OCI-LY7 (cell line): ENCODE results near the gene KRT80. TPM values are rescaled to one million over a fixed set of nuclear protein-coding genes. Genes with fewer than 3 reads are reported as not detected.

Source experiments
- BruUV-seq: library from RNA; stranded (reverse); fragments of 400-500 nt; replicated peaks from 2 replicates; lab custom pipeline; 2021; lab: Mats Ljungman, UMichigan
- CTCF ChIA-PET: fragments of 300-600 bp; sonication (Branson Sonifier 250); formaldehyde crosslinking; loops from one replicate; lab custom pipeline; 2022; ENCODE audit warnings: antibody characterized with exemption; ENCODE audit not compliant: unreplicated experiment; lab: Charles Lee
- POLR2A ChIA-PET: fragments of 300-600 bp; sonication (Branson Sonifier 250); formaldehyde crosslinking; loops from one replicate; lab custom pipeline; 2022; ENCODE audit warnings: antibody characterized with exemption; lab: Charles Lee
- DNase-seq: peaks from one replicate; pipeline ENCODE4 v3.0.0-alpha.2; 2015; ENCODE audit warnings: low spot score
- H2AFZ ChIP-seq: fragments of 200-600 bp; sonication (generic), shearing (Covaris generic); 2 replicates; pipeline ENCODE4 v1.6.1; 2014; ENCODE audit warnings: mild to moderate bottlenecking, antibody characterized with exemption, low read length, moderate library complexity
- H3K27ac ChIP-seq: fragments of 200-600 bp; sonication (generic); 2 replicates; pipeline ENCODE4 v1.5.1; 2014; ENCODE audit warnings: mixed run types, low read depth, mild to moderate bottlenecking, moderate library complexity, low read length, inconsistent platforms; ENCODE audit not compliant: poor library complexity, severe bottlenecking
- H3K36me3 ChIP-seq: fragments of 200-600 bp; sonication (generic); 2 replicates; pipeline ENCODE4 v1.6.1; 2014; ENCODE audit warnings: mild to moderate bottlenecking, antibody characterized with exemption, low read length, moderate library complexity, mixed read lengths; ENCODE audit not compliant: insufficient read depth
- H3K4me1 ChIP-seq: fragments of 200-600 bp; sonication (generic); 2 replicates; pipeline ENCODE4 v1.5.1; 2014; ENCODE audit warnings: mild to moderate bottlenecking, low read length; ENCODE audit not compliant: insufficient read depth, poor library complexity, severe bottlenecking
- H3K4me2 ChIP-seq: fragments of 200-600 bp; sonication (generic); 2 replicates; pipeline ENCODE4 v1.6.1; 2014; ENCODE audit warnings: mild to moderate bottlenecking, low read length
- H3K4me3 ChIP-seq: fragments of 200-600 bp; sonication (generic); 2 replicates; pipeline ENCODE4 v1.5.1; 2014; ENCODE audit warnings: mild to moderate bottlenecking, low read depth, low read length; ENCODE audit not compliant: poor library complexity, severe bottlenecking
- H3K79me2 ChIP-seq: fragments of 200-600 bp; sonication (generic); 2 replicates; pipeline ENCODE4 v1.6.1; 2016; ENCODE audit warnings: low read depth, mild to moderate bottlenecking, low read length, moderate library complexity, mixed read lengths; ENCODE audit not compliant: insufficient read depth
- H3K9me2 ChIP-seq: fragments of 200-600 bp; sonication (generic); 2 replicates; pipeline ENCODE4 v1.6.1; 2016; ENCODE audit warnings: mild to moderate bottlenecking, low read length, mixed read lengths; ENCODE audit not compliant: insufficient read depth
- H3K9me3 ChIP-seq: fragments of 200-600 bp; sonication (generic); 2 replicates; pipeline ENCODE4 v1.6.1; 2014; ENCODE audit warnings: mild to moderate bottlenecking, mixed run types, low read length, mixed read lengths
- H4K20me1 ChIP-seq: fragments of 200-600 bp; sonication (generic); 2 replicates; pipeline ENCODE4 v1.6.1; 2014; ENCODE audit warnings: mild to moderate bottlenecking, antibody characterized with exemption, low read length, moderate library complexity, mixed read lengths; ENCODE audit not compliant: insufficient read depth
- EZH2phosphoT487 ChIP-seq: fragments of 200-600 bp; sonication (generic); IDR thresholded peaks from 2 replicates; pipeline ENCODE4 v1.6.1; 2018; ENCODE audit warnings: low read depth, borderline replicate concordance, mild to moderate bottlenecking, mixed run types, antibody characterized with exemption, low read length, moderate library complexity, mixed read lengths
- intact Hi-C: fragments of 100-400 bp; cut with micrococcal nuclease; formaldehyde crosslinking; loops from one replicate; pipeline ENCODE4 v1.10.0; 2022; ENCODE audit not compliant: unreplicated experiment
- total RNA-seq, 2 experiments: library from RNA; depleted of rRNA in 1 of 2; stranded (reverse); fragments of >200 nt in 1 of 2; shearing (Covaris generic) in 1 of 2; gene quantifications; 2 replicates each; pipeline ENCODE4 v1.2.3, GENCODE V29; 2014 to 2022
- TF ChIP-seq, protein P1 (sequence below): fragments of 200-600 bp; sonication (generic); conservative IDR thresholded peaks from 2 replicates; pipeline ENCODE4 v1.5.1; 2014; ENCODE audit warnings: mild to moderate bottlenecking, antibody characterized with exemption, low read length, moderate library complexity, mixed read lengths

The KRT80 gene
- total RNA-seq, 2 experiments from 2014 or later = not detected

DNA sequence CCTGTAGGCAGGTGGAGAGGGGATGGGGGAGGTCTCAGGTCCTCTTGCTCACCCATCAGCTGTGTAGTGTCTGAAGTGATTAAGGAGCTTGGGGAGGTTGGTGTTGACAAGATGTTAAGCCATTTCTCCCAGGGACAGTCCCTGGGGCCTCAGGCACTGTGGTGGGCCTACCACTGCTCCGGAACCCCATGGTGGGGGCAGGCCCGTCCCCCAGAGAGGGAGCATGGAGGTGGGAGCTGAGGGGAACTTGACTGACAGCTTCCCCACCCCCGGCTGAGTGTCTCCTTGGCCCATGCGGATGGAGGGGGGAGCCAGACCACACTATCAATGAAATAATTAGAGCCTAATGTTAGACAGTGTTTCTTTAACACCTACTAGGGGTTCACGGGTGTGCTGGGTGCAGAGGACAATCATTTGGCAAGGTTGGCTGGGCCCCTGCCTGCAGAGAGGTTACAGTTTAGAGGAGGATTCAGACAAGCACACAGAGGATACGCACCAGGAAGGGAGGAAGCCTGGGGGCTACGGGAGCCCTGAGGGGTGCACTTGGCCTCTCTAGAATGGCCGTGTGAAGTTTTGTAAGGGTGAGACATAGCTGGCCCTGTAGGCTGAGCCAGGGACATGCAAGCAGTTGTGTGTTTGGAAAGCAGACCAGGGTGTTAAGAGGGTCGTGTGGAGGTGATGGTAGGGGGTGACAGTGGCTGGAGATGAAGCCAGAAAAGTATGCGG is 19.3 kb upstream of the KRT80 start:
- Histone ChIP-seq H3K4me1 (no peaks in the 10 kb centered on the region), H3K4me3 (no peak overlapping the region), H3K9me2 (no peaks in the 10 kb centered on the region), H3K4me2 (no peak overlapping the region), H3K36me3 (no peaks in the 10 kb centered on the region), H4K20me1 (no peaks in the 10 kb centered on the region), H2AFZ (no peak overlapping the region), H3K9me3 (no peaks in the 10 kb centered on the region), H3K79me2 (no peaks in the 10 kb centered on the region), H3K27ac (no peak overlapping the region)
- no peak for TF ChIP-seq EZH2phosphoT487
- intact Hi-C loops = loop anchor here (5.0 kb wide), 1 partner anchor 54 kb away; no protein-coding TSS in a partner anchor
- DNase-seq = no peak
- ChIA-PET POLR2A (no interaction called here), CTCF (no interaction called here)
- BruUV-seq = no TSS peak

DNA sequence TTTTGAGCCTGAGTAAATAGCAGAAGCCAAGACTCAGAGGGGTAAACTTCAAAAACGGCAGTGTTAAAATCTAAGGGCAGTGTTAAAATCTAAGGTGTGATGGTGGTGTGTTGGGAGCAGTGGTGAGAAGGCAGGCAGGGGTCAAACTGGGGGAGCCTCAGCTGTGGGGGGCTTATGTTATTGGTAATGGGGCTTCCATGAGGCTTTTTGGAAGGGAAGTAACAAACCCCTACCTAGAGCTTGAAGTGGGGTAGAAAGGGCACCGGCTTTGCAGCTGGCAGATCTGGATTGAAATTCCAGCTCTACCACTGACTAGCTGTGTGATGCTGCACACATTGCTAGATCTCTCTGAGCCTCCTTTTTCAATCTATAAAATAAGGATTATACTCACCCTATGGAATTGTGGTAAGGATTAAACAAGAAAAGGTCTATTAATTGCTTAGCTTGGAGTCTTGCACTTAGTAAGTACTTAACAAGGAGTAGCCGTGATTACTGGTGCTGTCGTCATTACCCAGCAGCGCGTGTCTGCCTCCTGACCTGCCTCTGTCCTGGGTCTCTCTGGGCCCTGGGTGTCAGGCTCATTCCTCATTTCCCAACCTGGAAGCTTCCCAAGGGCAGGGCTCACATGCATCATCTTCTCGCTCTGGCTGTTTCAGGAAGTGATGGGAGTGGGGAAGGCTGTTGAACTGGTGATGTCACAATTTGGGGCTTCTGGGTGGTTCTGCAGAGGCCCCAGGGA is 18.5 kb upstream of the KRT80 start:
- H3K9me3 ChIP-seq = no peaks in the 10 kb centered on the region
- H3K27ac ChIP-seq = no peak overlapping the region
- H3K36me3 ChIP-seq = no peaks in the 10 kb centered on the region
- intact Hi-C loops = loop anchor here (5.0 kb wide), 1 partner anchor 53 kb away; no protein-coding TSS in a partner anchor
- TF ChIP-seq, protein P1, sequence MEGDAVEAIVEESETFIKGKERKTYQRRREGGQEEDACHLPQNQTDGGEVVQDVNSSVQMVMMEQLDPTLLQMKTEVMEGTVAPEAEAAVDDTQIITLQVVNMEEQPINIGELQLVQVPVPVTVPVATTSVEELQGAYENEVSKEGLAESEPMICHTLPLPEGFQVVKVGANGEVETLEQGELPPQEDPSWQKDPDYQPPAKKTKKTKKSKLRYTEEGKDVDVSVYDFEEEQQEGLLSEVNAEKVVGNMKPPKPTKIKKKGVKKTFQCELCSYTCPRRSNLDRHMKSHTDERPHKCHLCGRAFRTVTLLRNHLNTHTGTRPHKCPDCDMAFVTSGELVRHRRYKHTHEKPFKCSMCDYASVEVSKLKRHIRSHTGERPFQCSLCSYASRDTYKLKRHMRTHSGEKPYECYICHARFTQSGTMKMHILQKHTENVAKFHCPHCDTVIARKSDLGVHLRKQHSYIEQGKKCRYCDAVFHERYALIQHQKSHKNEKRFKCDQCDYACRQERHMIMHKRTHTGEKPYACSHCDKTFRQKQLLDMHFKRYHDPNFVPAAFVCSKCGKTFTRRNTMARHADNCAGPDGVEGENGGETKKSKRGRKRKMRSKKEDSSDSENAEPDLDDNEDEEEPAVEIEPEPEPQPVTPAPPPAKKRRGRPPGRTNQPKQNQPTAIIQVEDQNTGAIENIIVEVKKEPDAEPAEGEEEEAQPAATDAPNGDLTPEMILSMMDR = no peak
- TF ChIP-seq EZH2phosphoT487 = no peak
- ChIA-PET POLR2A (no interaction called here), CTCF (no interaction called here)
- H4K20me1 ChIP-seq = no peaks in the 10 kb centered on the region
- no peak for DNase-seq
- no peak overlapping the region for H3K4me3 ChIP-seq
- H3K79me2 ChIP-seq = no peaks in the 10 kb centered on the region
- no peaks in the 10 kb centered on the region for H3K4me1 ChIP-seq
- no peaks in the 10 kb centered on the region for H3K9me2 ChIP-seq
- H2AFZ ChIP-seq = no peak overlapping the region
- BruUV-seq = no TSS peak
- no peak overlapping the region for H3K4me2 ChIP-seq

DNA sequence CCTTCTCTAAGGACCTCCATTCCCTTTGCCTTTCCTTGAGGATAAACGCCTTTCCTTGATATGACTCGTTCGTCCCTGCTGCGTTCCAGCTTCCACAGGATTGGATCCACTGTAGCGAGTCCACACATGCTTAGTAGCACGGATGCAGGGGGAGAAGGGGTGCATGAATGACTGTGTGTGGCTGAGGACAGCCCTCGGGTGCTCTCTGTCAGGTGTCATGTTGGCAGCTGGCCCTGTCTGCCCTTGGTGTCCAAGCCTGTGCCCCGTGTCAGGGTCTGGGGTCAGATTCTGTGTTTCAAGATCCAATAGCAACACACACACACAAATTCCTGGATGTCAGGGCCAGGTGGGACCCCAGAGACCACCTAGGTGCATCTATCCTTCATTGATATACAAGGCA is 17.5 kb upstream of the KRT80 start:
- Histone ChIP-seq H3K4me2 (no peak overlapping the region), H3K4me3 (no peak overlapping the region), H3K9me2 (no peaks in the 10 kb centered on the region), H3K79me2 (no peaks in the 10 kb centered on the region), H3K9me3 (no peaks in the 10 kb centered on the region), H3K36me3 (no peaks in the 10 kb centered on the region), H3K4me1 (no peaks in the 10 kb centered on the region), H3K27ac (no peak overlapping the region), H2AFZ (no peak overlapping the region), H4K20me1 (no peaks in the 10 kb centered on the region)
- ChIA-PET CTCF (no interaction called here), POLR2A (no interaction called here)
- no peak for TF ChIP-seq EZH2phosphoT487
- TF ChIP-seq, protein P1 = no peak
- BruUV-seq = no TSS peak
- intact Hi-C loops = no loop called here
- no peak for DNase-seq
